Activated B cell treated with CpG ODN at 0.5 μM for 24 hours (primary cell): Measurements from ENCODE around the gene RANGRF. TPM values are rescaled to one million over a fixed set of nuclear protein-coding genes. Genes with fewer than 3 reads are reported as not detected.

Source experiments
- ATAC-seq: fragments of 200-7000 bp; cut with Tn5 transposase; one replicate; pipeline ENCODE4 v1.10.0; 2021; ENCODE audit warnings: low read depth, mild to moderate bottlenecking, moderate library complexity
- CTCF ChIA-PET: fragments of 350-600 bp; sonication (Branson Sonifier 250); formaldehyde crosslinking; loops from one replicate; lab custom pipeline; 2021; ENCODE audit warnings: antibody characterized with exemption; lab: Charles Lee
- POLR2A ChIA-PET: fragments of 350-600 bp; sonication (Branson Sonifier 250); formaldehyde crosslinking; loops from one replicate; lab custom pipeline; 2021; ENCODE audit warnings: antibody characterized with exemption; lab: Charles Lee
- DNase-seq: peaks from one replicate; pipeline ENCODE4 v3.0.0; 2022
- H3K27ac Mint-ChIP-seq: one replicate; pipeline ENCODE4 v1.8.0; 2020; ENCODE audit warnings: mixed read lengths
- H3K27me3 Mint-ChIP-seq: one replicate; pipeline ENCODE4 v1.8.0; 2021; ENCODE audit warnings: mixed read lengths
- H3K36me3 Mint-ChIP-seq: one replicate; pipeline ENCODE4 v1.8.0; 2021; ENCODE audit warnings: low read depth, mixed read lengths
- H3K4me1 Mint-ChIP-seq: one replicate; pipeline ENCODE4 v1.8.0; 2021; ENCODE audit warnings: mixed read lengths
- H3K4me3 Mint-ChIP-seq: one replicate; pipeline ENCODE4 v1.8.0; 2020; ENCODE audit warnings: mild to moderate bottlenecking, mixed read lengths
- H3K9me3 Mint-ChIP-seq: one replicate; pipeline ENCODE4 v1.8.0; 2020; ENCODE audit warnings: mixed read lengths
- intact Hi-C: fragments of 100-400 bp; cut with micrococcal nuclease; formaldehyde crosslinking; loops from one replicate; pipeline ENCODE4 v1.15.1; 2024
- total RNA-seq: library from RNA; stranded (reverse); gene quantifications from 2 replicates; pipeline ENCODE4 v1.2.3, GENCODE V29; 2022
- TF ChIP-seq, protein P1 (sequence below): fragments of 200-600 bp; IDR thresholded peaks from one replicate; pipeline ENCODE4 v1.8.0; 2022; ENCODE audit warnings: antibody characterized with exemption, mild to moderate bottlenecking

RANGRF gene
- total RNA-seq, 1 donor from 2014 or later: 50.1 TPM

DNA sequence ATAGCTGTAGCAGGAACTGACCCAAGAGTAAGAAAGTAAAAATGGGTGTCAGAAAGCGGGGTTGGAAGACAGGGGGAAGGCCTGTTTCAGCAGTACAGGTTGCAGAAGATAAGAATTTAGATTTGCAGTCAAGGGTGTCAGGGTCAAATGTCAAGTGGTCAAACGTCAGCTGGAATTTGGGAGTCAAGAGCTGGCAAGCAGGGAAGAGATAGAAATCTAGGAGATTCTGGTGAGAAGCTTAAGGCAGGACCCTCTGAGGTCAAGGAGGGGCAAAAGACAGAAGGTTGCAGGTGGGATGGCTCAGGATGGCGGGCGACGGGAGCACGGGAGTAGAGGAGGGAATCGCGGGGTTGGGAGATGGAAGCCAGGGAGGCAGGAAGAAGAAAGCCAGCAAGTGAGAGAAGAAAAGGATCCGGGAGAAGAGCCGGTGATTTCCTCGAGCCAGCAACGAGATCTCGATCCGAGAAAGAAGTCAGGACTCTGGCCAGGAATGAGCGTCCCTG is 6.4 kb downstream of the RANGRF start:
- H3K9me3 Mint-ChIP-seq: no peaks in the 10 kb centered on the region
- CTCF ChIA-PET: interaction anchor here (1.0 to 1.9 kb wide), 7 partner anchors 71 to 235 kb away, joined by 3 to 13 read pairs (median 3); no protein-coding TSS in a partner anchor
- peaks cover 30% of the 10 kb centered on the region for H3K4me1 Mint-ChIP-seq
- peak overlapping the region; percentile 92 for H3K4me3 Mint-ChIP-seq
- POLR2A ChIA-PET: interaction anchor here (0.6 to 4.4 kb wide), 35 partner anchors 18 to 1053 kb away, joined by 3 to 108 read pairs (median 4); partner anchors contain the start of genes BORCS6, CTC1, GABARAP and KRABD2
- intact Hi-C loops: loop anchor here (1.0 kb wide), 5 partner anchors 46 to 156 kb away; partner anchors contain the start of genes BORCS6 and PFAS
- DNase-seq (no peak), ATAC-seq (no peak)
- peak overlapping the region; percentile 86 for H3K27ac Mint-ChIP-seq
- H3K27me3 Mint-ChIP-seq: no peaks in the 10 kb centered on the region
- TF ChIP-seq, protein P1, sequence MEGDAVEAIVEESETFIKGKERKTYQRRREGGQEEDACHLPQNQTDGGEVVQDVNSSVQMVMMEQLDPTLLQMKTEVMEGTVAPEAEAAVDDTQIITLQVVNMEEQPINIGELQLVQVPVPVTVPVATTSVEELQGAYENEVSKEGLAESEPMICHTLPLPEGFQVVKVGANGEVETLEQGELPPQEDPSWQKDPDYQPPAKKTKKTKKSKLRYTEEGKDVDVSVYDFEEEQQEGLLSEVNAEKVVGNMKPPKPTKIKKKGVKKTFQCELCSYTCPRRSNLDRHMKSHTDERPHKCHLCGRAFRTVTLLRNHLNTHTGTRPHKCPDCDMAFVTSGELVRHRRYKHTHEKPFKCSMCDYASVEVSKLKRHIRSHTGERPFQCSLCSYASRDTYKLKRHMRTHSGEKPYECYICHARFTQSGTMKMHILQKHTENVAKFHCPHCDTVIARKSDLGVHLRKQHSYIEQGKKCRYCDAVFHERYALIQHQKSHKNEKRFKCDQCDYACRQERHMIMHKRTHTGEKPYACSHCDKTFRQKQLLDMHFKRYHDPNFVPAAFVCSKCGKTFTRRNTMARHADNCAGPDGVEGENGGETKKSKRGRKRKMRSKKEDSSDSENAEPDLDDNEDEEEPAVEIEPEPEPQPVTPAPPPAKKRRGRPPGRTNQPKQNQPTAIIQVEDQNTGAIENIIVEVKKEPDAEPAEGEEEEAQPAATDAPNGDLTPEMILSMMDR: no peak
- peaks cover 2% of the 10 kb centered on the region for H3K36me3 Mint-ChIP-seq

DNA sequence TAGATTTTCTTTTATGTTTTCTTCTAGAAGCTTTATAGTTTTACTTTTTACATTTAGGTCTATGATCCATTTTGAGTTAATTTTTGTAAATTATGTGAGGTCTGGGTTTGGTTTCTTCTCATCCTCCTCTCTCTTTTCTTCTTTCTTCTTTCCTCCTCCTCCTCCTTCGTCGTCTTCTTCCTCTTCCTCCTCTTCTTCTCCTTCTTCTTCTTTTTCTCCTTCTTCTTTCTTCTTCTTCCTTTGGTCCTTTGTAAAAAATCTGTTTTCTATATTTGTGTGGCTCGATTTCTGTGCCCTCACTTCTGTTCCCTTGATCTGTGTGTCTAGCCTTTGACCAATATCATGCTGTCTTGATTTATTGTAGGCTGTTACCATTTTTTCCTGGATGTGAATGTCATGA is 11.8 kb downstream of the RANGRF start:
- intact Hi-C loops: loop anchor here (1.0 to 2.0 kb wide), 8 partner anchors 51 to 240 kb away; partner anchors contain the start of genes ALOXE3, PFAS and TMEM107
- Mint-ChIP-seq H3K36me3 (no peaks in the 10 kb centered on the region), H3K9me3 (no peaks in the 10 kb centered on the region), H3K27me3 (no peaks in the 10 kb centered on the region), H3K27ac (peak overlapping the region; percentile 46), H3K4me1 (peaks cover 10% of the 10 kb centered on the region), H3K4me3 (no peak overlapping the region)
- DNase-seq: no peak
- ChIA-PET CTCF (interaction anchor here (0.7 to 5.3 kb wide), 13 partner anchors 11 to 242 kb away, joined by 3 to 58 read pairs (median 5); partner anchors contain the start of genes CTC1 and RANGRF), POLR2A (interaction anchor here (0.6 to 1.0 kb wide), 3 partner anchors 53 to 338 kb away, joined by 3 to 6 read pairs (median 3); partner anchors contain the start of gene CTC1)
- ATAC-seq: no peak
- TF ChIP-seq, protein P1: no peak

DNA sequence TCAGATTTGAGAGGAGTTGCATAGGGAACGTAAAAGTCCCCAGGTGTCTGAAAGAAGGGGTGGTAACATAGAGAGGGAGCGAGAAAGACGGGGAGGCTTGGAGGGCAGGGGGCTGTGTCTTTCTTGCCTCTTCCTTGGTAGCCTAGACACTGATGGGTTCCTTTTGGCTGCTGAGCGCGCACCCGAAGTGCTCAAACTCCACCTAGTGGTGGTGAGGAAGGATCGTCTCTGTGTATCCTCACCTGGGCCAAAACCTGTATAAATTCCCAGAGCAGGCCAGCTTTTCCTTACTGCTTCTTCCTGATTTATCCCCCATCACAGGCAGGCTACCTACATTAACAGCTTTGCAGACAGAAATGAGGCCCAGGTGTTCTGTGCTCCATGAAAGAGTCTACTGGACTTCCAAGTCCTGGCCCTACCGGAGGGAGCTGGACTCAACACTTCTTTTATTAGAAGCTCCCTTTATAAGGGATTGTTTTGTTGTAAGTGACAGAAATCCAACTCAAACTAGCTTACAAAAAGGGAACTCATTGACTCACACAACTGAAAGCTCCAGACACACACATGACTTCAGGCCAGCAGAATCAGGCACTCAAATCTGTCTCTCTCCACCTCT is 12.3 kb downstream of the RANGRF start:
- peaks cover 8% of the 10 kb centered on the region for H3K4me1 Mint-ChIP-seq
- TF ChIP-seq, protein P1: no peak
- CTCF ChIA-PET: interaction anchor here (0.7 to 5.3 kb wide), 16 partner anchors 12 to 243 kb away, joined by 3 to 58 read pairs (median 5); partner anchors contain the start of genes CTC1, PFAS and RANGRF
- intact Hi-C loops: loop anchor here (1.0 to 2.0 kb wide), 8 partner anchors 51 to 240 kb away; partner anchors contain the start of genes ALOXE3, PFAS and TMEM107
- ATAC-seq (peak; percentile 97), DNase-seq (peak; percentile 30)
- H3K27ac Mint-ChIP-seq: peak overlapping the region; percentile 46
- H3K36me3 Mint-ChIP-seq: no peaks in the 10 kb centered on the region
- H3K9me3 Mint-ChIP-seq: no peaks in the 10 kb centered on the region
- H3K4me3 Mint-ChIP-seq: no peak overlapping the region
- POLR2A ChIA-PET: interaction anchor here (0.6 to 0.7 kb wide), 2 partner anchors 127 to 171 kb away, joined by 3 to 4 read pairs; no protein-coding TSS in a partner anchor
- H3K27me3 Mint-ChIP-seq: no peaks in the 10 kb centered on the region

DNA sequence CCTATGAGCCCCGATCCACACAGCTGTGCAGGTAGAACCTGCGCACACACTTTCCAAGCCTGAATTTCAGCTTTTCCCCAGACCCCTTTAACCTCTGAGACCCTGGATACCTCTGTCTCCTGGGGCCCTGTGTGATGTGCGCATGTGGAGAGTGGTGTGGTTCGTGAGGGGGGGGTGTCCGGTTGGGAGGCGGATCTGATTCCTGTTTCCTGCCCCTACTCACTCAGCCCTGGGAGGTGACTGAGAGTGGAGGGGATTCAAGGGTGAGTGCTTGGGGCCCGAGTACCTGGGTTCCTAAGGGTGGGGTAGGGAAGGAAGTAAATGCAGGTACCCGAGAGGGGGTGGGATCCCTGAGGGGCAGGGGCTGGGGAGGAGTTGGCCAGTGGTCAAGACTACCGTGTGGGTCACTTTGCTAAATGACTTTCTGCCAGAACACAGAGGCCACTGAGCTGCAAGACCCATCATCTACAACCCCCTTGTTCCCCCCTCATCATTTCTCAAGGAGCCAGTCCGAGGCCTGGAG is 22.2 kb downstream of the RANGRF start:
- no peaks in the 10 kb centered on the region for H3K9me3 Mint-ChIP-seq
- ATAC-seq: no peak
- peaks cover 34% of the 10 kb centered on the region for H3K27me3 Mint-ChIP-seq
- no peaks in the 10 kb centered on the region for H3K36me3 Mint-ChIP-seq
- no peaks in the 10 kb centered on the region for H3K4me1 Mint-ChIP-seq
- TF ChIP-seq, protein P1: no peak
- no peak overlapping the region for H3K27ac Mint-ChIP-seq
- no peak for DNase-seq
- H3K4me3 Mint-ChIP-seq: no peak overlapping the region
- ChIA-PET CTCF (no interaction called here), POLR2A (no interaction called here)
- intact Hi-C loops: no loop called here
